LNCAP (cell line): ENCODE data around the gene KMT5B.

Experiments used
- TF ChIP-seq, protein P1 (sequence below): fragments of 450-650 bp; IDR thresholded peaks from 2 replicates; pipeline ENCODE4 v1.5.1; 2017; ENCODE audit warnings: mild to moderate bottlenecking

The KMT5B gene

GRCh38 chr11:68257477-68258362, 44.6 kb upstream of the KMT5B start:
- TF ChIP-seq, protein P1, sequence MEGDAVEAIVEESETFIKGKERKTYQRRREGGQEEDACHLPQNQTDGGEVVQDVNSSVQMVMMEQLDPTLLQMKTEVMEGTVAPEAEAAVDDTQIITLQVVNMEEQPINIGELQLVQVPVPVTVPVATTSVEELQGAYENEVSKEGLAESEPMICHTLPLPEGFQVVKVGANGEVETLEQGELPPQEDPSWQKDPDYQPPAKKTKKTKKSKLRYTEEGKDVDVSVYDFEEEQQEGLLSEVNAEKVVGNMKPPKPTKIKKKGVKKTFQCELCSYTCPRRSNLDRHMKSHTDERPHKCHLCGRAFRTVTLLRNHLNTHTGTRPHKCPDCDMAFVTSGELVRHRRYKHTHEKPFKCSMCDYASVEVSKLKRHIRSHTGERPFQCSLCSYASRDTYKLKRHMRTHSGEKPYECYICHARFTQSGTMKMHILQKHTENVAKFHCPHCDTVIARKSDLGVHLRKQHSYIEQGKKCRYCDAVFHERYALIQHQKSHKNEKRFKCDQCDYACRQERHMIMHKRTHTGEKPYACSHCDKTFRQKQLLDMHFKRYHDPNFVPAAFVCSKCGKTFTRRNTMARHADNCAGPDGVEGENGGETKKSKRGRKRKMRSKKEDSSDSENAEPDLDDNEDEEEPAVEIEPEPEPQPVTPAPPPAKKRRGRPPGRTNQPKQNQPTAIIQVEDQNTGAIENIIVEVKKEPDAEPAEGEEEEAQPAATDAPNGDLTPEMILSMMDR, result peak; percentile 78

- TF ChIP-seq, protein P1, result no peak
These were observed 43.2 kb upstream of the KMT5B start for GRCh38 chr11:68256331-68256741.

- TF ChIP-seq, protein P1, result no peak
These were observed 42.4 kb upstream of the KMT5B start for GRCh38 chr11:68255526-68255925.

DNA sequence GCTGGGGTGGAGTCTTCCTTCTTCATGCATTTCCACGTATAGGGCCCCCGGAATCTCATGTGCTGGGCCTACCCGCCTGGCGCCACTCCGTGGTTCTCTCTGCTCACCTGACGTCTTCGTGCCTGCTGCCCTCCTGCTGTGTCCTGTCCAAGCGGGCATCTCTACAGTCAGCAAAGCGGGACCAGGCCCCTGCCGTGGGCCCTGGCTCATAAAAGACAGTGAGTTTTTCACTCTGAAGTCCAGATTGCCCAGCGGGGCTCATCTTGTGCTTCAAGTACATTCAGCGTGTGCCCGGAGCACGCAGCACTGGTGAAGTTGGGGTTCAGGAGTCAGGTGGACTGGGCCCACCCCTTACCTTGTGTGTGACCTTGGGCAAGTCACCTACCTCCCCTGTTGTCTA, 41.3 kb upstream of the KMT5B start:
- TF ChIP-seq, protein P1, result no peak

DNA sequence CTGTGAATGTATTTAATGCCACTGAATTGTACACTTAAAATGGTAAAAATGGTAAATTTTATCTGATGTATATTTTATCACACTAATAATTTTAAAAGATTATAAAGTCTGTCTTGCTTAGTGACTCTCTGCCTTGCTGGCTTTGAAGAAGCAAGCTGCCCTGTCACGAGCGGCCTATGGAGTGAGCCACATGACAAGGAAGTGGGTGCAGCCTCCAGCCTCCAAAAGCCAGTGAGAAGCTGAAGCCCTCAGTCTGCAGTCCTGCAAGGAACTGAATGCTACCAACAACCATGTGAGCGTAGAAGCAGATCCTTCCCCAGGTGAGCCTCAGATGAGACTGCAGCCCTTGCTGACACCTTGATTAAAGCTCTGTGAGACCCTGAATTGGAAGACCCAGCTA, 38.7 kb upstream of the KMT5B start:
- TF ChIP-seq, protein P1, result no peak

DNA sequence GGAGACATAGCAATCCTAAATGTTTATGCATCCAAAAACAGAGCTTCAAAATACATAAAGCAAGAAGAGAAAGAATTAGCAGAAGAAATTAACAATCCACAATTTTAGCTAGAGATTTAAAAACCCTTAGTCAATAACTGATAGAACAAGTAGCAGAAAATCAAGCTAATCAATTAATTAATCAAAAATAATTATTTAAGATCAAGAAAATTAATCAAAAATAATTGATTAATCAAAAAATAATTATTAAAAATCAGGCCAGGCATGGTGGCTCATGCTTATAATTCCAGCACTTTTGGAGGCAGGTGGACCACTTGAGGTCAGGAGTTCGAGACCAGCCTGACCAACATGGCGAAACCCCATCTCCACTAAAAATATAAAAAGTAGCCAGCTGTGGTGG, 29.5 kb upstream of the KMT5B start:
- TF ChIP-seq, protein P1, result no peak

DNA sequence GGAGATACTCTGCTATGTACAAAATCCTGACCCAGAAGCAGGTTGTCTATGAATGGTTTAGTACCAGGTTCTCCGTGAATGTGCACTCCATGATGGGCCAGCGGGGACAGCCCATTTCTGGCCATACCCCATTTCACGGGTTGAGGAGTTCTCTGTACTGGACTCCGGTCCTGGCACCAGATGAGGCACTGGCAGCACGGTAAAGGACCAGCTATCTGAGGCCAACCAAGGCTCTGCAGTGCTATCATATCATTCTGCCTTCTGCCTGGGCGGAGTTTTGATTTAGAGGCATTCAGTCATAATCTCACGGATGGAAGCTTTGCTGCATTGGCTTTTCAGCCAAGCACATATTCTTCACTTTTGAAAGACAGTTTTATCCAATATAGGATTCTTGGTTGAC, 18.5 kb upstream of the KMT5B start:
- TF ChIP-seq, protein P1, result no peak
